SK-N-SH (cell line): ENCODE measurements around the gene PLPP6. TPM values are rescaled to one million over a fixed set of nuclear protein-coding genes. Genes with fewer than 3 reads are reported as not detected.

Experiments used
- CTCF ChIA-PET: fragments of 300-600, 350-600 bp; formaldehyde crosslinking; extraction: SDS; loops from one replicate; lab custom pipeline; 2021; lab: Yijun Ruan, JAX
- POLR2A ChIA-PET: fragments of 350-600 bp; sonication (Branson Sonifier 250); formaldehyde crosslinking; extraction: SDS; loops from one replicate; lab custom pipeline; 2020; ENCODE audit warnings: antibody characterized with exemption, inconsistent platforms; lab: Yijun Ruan, JAX
- DNase-seq: peaks from one replicate; pipeline ENCODE4 v3.0.0; 2012
- H2AFZ ChIP-seq: fragments of 200-600 bp; sonication (generic); 2 replicates; pipeline ENCODE4 v1.8.1; 2016; ENCODE audit warnings: antibody characterized with exemption, mild to moderate bottlenecking, low read depth
- H3F3A ChIP-seq: fragments of 200-600 bp; sonication (generic); replicated peaks from 2 replicates; pipeline ENCODE3; 2016; ENCODE audit warnings: antibody characterized with exemption, mild to moderate bottlenecking; ENCODE audit not compliant: insufficient read depth
- H3K27ac ChIP-seq, 2 experiments: fragments of 200-500 bp in 1 of 2; fragments of 200-600 bp in 1 of 2; sonication (Bioruptor generic) in 1 of 2; sonication (generic), shearing (Covaris generic) in 1 of 2; 2 replicates each; pipeline versions ENCODE4 v1.5.1 to v1.6.1; 2014 to 2016; ENCODE audit warnings: low read depth in 2 of 2, inconsistent platforms in 1 of 2, low read length in 1 of 2, mild to moderate bottlenecking in 1 of 2, mixed read lengths in 1 of 2
- H3K27me3 ChIP-seq: fragments of 200-600 bp; sonication (generic), shearing (Covaris generic); 2 replicates; pipeline ENCODE4 v1.6.1; 2016; ENCODE audit warnings: mixed run types; ENCODE audit not compliant: insufficient read depth
- H3K36me3 ChIP-seq, 2 experiments: fragments of 200-500 bp in 1 of 2; fragments of 200-600 bp in 1 of 2; sonication (Bioruptor generic) in 1 of 2; sonication (generic) in 1 of 2; replicated peaks in 1 of 2; 2 replicates each; pipeline versions ENCODE3 to v1.5.1; 2014 to 2016; ENCODE audit warnings: low read length in 1 of 2, mild to moderate bottlenecking in 1 of 2; ENCODE audit not compliant: insufficient read depth in 2 of 2, control insufficient read depth in 1 of 2
- H3K4me1 ChIP-seq, 2 experiments: fragments of 200-500 bp in 1 of 2; fragments of 200-600 bp in 1 of 2; sonication (Bioruptor generic) in 1 of 2; sonication (generic), shearing (Covaris generic) in 1 of 2; 2 replicates each; pipeline versions ENCODE4 v1.5.1 to v1.6.1; 2014 to 2016; ENCODE audit warnings: low read depth in 1 of 2, low read length in 1 of 2, mixed run types in 1 of 2; ENCODE audit not compliant: insufficient read depth in 2 of 2, control insufficient read depth in 1 of 2
- H3K4me2 ChIP-seq: fragments of 200-600 bp; sonication (generic), shearing (Covaris generic); 2 replicates; pipeline ENCODE4 v1.6.1; 2017; ENCODE audit warnings: mixed run types
- H3K4me3 ChIP-seq, 2 experiments: fragments of 200-500 bp in 1 of 2; fragments of 200-600 bp in 1 of 2; sonication (Bioruptor generic) in 1 of 2; sonication (generic), shearing (Covaris generic) in 1 of 2; 2 replicates each; pipeline versions ENCODE4 v1.5.1 to v1.8.1; 2014 to 2016; ENCODE audit warnings: low read depth in 2 of 2, inconsistent platforms in 1 of 2, low read length in 1 of 2, mild to moderate bottlenecking in 1 of 2, mixed read lengths in 1 of 2, moderate library complexity in 1 of 2
- H3K79me2 ChIP-seq: fragments of 200-600 bp; sonication (generic); 2 replicates; pipeline ENCODE4 v1.8.1; 2017; ENCODE audit warnings: mild to moderate bottlenecking; ENCODE audit not compliant: insufficient read depth
- H3K9ac ChIP-seq: fragments of 200-600 bp; sonication (generic); 2 replicates; pipeline ENCODE4 v1.6.1; 2017; ENCODE audit warnings: mixed run types
- H3K9me2 ChIP-seq: fragments of 200-600 bp; sonication (generic); 2 replicates; pipeline ENCODE4 v1.6.1; 2017; ENCODE audit warnings: mixed run types
- H3K9me3 ChIP-seq: fragments of 200-600 bp; sonication (generic); 2 replicates; pipeline ENCODE4 v1.6.1; 2017; ENCODE audit warnings: mixed run types, mild to moderate bottlenecking, moderate library complexity
- H4K20me1 ChIP-seq: fragments of 200-600 bp; sonication (generic); 2 replicates; pipeline ENCODE4 v1.6.1; 2017; ENCODE audit warnings: mild to moderate bottlenecking, mixed run types; ENCODE audit not compliant: insufficient read depth
- CHD2 ChIP-seq: fragments of 150-350 bp; IDR thresholded peaks from 2 replicates; pipeline ENCODE4 v1.6.1; 2018; ENCODE audit warnings: low read length; ENCODE audit not compliant: partially characterized antibody
- ELF1 ChIP-seq: IDR thresholded peaks from 2 replicates; pipeline ENCODE4 v1.4.0; 2012
- FOSL2 ChIP-seq: IDR thresholded peaks from 2 replicates; pipeline ENCODE4 v1.4.0; 2012; ENCODE audit warnings: low read depth, mild to moderate bottlenecking, moderate library complexity, borderline replicate concordance
- MEF2A ChIP-seq: IDR thresholded peaks from 2 replicates; pipeline ENCODE4 v1.4.0; 2012; ENCODE audit warnings: low read depth, borderline replicate concordance
- NFIC ChIP-seq: IDR thresholded peaks from 2 replicates; pipeline ENCODE4 v1.4.0; 2012; ENCODE audit warnings: borderline replicate concordance
- RFX5 ChIP-seq: IDR thresholded peaks from 2 replicates; pipeline ENCODE4 v1.6.1; 2012; ENCODE audit warnings: mild to moderate bottlenecking, improper control_type of control experiment, low read length
- RXRA ChIP-seq: IDR thresholded peaks from 2 replicates; pipeline ENCODE4 v1.4.0; 2012; ENCODE audit warnings: low read depth, mild to moderate bottlenecking, borderline replicate concordance
- SIN3A ChIP-seq: IDR thresholded peaks from 2 replicates; pipeline ENCODE4 v1.6.1; 2012; ENCODE audit warnings: low read depth, mild to moderate bottlenecking, low read length, moderate library complexity, borderline replicate concordance
- SMC3 ChIP-seq: IDR thresholded peaks from 2 replicates; pipeline ENCODE4 v1.6.1; 2012; ENCODE audit warnings: low read depth, low read length, improper control_type of control experiment
- TEAD4 ChIP-seq: IDR thresholded peaks from 2 replicates; pipeline ENCODE4 v1.4.0; 2012; ENCODE audit warnings: mild to moderate bottlenecking, borderline replicate concordance; ENCODE audit not compliant: insufficient read depth
- YY1 ChIP-seq: IDR thresholded peaks from 2 replicates; pipeline ENCODE4 v1.4.0; 2012; ENCODE audit warnings: low read depth, mild to moderate bottlenecking
- WGBS: methylation state at CpG from one replicate; pipeline ENCODE4 v1.1.6; 2017; ENCODE audit warnings: low lambda C conversion rate; 5-methylcytosine and 5-hydroxymethylcytosine counted together
- polyA plus RNA-seq, 3 experiments: library from polyadenylated mRNA; depleted of rRNA; stranded (reverse); fragments of >200 nt; gene quantifications; 2 replicates each; pipeline ENCODE4 v1.2.3, GENCODE V29; 2012
- TF ChIP-seq, protein P1 (sequence below): IDR thresholded peaks from 2 replicates; pipeline ENCODE4 v1.4.0; 2012; ENCODE audit warnings: low read depth
- TF ChIP-seq, protein P2 (sequence below): fragments of 150-350 bp; IDR thresholded peaks from 2 replicates; pipeline ENCODE4 v1.6.1; 2016; ENCODE audit warnings: mild to moderate bottlenecking, low read depth, low read length
- TF ChIP-seq, protein P3 (sequence below): fragments of 200-600 bp; sonication (generic); IDR thresholded peaks from 2 replicates; pipeline ENCODE4 v1.6.1; 2017; ENCODE audit warnings: antibody characterized with exemption, mild to moderate bottlenecking, moderate library complexity

The PLPP6 gene
- polyA plus RNA-seq, 1 of the 3 experiments (the other 2 are of a cell fraction): 8.8 TPM

DNA sequence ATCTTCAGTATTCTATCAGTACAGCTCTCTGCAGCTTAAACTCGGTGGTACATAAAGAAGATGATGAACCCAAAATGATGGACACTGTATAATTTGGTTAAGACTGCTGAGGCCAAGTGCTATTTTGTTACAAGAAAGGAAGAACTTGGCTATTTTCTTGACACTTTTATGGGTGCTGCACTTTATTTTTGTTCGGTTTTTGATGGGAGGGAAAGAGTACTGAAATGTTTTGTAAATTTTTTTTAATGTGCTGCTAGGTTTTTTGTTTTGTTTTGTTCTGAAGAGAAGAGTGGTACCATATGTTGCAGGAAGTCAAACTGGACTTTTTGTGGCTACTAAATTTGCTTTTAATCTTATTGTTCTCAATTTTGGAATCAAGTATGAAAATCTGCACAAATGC lies 43.9 kb downstream of the PLPP6 start (continued):
- TF ChIP-seq, protein P1, sequence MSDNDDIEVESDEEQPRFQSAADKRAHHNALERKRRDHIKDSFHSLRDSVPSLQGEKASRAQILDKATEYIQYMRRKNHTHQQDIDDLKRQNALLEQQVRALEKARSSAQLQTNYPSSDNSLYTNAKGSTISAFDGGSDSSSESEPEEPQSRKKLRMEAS: no peak
- TF ChIP-seq SIN3A: no peak
- TF ChIP-seq, protein P2, sequence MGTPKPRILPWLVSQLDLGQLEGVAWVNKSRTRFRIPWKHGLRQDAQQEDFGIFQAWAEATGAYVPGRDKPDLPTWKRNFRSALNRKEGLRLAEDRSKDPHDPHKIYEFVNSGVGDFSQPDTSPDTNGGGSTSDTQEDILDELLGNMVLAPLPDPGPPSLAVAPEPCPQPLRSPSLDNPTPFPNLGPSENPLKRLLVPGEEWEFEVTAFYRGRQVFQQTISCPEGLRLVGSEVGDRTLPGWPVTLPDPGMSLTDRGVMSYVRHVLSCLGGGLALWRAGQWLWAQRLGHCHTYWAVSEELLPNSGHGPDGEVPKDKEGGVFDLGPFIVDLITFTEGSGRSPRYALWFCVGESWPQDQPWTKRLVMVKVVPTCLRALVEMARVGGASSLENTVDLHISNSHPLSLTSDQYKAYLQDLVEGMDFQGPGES: no peak
- TF ChIP-seq TEAD4: no peak
- TF ChIP-seq NFIC: no peak
- TF ChIP-seq MEF2A: no peak
- TF ChIP-seq SMC3: no peak
- TF ChIP-seq, protein P3, sequence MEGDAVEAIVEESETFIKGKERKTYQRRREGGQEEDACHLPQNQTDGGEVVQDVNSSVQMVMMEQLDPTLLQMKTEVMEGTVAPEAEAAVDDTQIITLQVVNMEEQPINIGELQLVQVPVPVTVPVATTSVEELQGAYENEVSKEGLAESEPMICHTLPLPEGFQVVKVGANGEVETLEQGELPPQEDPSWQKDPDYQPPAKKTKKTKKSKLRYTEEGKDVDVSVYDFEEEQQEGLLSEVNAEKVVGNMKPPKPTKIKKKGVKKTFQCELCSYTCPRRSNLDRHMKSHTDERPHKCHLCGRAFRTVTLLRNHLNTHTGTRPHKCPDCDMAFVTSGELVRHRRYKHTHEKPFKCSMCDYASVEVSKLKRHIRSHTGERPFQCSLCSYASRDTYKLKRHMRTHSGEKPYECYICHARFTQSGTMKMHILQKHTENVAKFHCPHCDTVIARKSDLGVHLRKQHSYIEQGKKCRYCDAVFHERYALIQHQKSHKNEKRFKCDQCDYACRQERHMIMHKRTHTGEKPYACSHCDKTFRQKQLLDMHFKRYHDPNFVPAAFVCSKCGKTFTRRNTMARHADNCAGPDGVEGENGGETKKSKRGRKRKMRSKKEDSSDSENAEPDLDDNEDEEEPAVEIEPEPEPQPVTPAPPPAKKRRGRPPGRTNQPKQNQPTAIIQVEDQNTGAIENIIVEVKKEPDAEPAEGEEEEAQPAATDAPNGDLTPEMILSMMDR: no peak
- TF ChIP-seq CHD2: no peak
- TF ChIP-seq FOSL2: no peak

DNA sequence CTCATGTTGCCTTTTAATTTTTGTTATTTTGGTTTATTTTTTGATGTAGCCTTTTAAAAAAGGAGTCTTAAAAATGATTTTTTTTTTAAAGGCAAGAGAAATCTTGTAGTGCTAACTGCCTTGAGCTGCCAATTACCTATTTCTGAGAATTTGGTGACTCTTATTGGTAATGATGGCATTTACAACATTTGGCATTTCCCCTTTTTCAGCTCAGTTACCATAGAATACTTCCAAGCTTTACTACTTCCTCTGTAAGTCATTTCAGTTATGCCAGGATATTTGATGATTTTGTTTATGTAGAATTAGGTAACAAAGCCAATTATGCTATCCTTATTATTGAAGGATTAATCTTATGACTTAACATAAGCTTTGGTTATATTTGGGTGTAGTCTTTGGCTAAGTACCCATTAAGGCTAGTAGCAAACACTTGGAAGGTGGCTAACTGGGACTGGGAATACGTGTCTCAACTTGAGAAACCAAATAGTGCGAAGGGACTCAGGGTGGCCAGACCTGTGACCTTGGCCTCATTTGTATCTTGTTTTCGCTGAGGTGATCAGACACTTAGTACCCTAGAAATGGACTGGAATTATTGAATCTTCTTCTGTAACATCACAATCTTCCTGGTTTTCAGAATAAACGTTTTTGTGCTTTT lies 45.0 kb downstream of the PLPP6 start:
- 89% methylated on average over 4 of the region's 4 CpGs for WGBS
- H3K4me2 ChIP-seq: no peak overlapping the region
- no peaks in the 10 kb centered on the region for H3K79me2 ChIP-seq
- H3K9me2 ChIP-seq: no peaks in the 10 kb centered on the region
- H3K27me3 ChIP-seq: no peaks in the 10 kb centered on the region
- H3K9me3 ChIP-seq: no peaks in the 10 kb centered on the region
- H4K20me1 ChIP-seq: no peaks in the 10 kb centered on the region
- no peaks in the 10 kb centered on the region for H3K4me1 ChIP-seq
- no peak overlapping the region for H3K9ac ChIP-seq
- H3K36me3 ChIP-seq: peaks cover 46 to 72% of the 10 kb centered on the region in 2 experiments
- no peak overlapping the region for H3K27ac ChIP-seq
- H3F3A ChIP-seq: peaks cover 4% of the 10 kb centered on the region
- H3K4me3 ChIP-seq: no peak overlapping the region
- DNase-seq: no peak
- ChIA-PET CTCF (interaction anchor here (0.9 to 1.8 kb wide), 4 partner anchors 12 to 53 kb away, joined by 3 to 4 read pairs (median 3); partner anchors contain the start of gene SPATA6L), POLR2A (no interaction called here)
- no peak for TF ChIP-seq ELF1
- TF ChIP-seq RXRA: no peak
- no peak for TF ChIP-seq CHD2
- TF ChIP-seq YY1: no peak
- TF ChIP-seq MEF2A: no peak
- no peak for TF ChIP-seq NFIC
- TF ChIP-seq RFX5: no peak
- no peak overlapping the region for H2AFZ ChIP-seq
